Activated naive CD8-positive, alpha-beta T cell treated with anti-CD3 and anti-CD28 coated beads, Interleukin-2, amount 50 U/mL, for 24 hours (primary cell): Measurements from ENCODE around the gene PGPEP1.

Experiments used
- ATAC-seq: fragments of 150-1000 bp; cut with Tn5 transposase; one replicate; pipeline ENCODE4 v1.10.0; 2021
- DNase-seq: peaks from one replicate; pipeline ENCODE4 v3.0.0; 2021
- H3K27ac Mint-ChIP-seq: one replicate; pipeline ENCODE4 v1.8.0; 2021; ENCODE audit warnings: mild to moderate bottlenecking, mixed read lengths
- H3K27me3 Mint-ChIP-seq: one replicate; pipeline ENCODE4 v1.8.0; 2021; ENCODE audit warnings: mixed read lengths
- H3K36me3 Mint-ChIP-seq: one replicate; pipeline ENCODE4 v1.8.0; 2021; ENCODE audit warnings: low read depth, mixed read lengths
- H3K4me1 Mint-ChIP-seq: one replicate; pipeline ENCODE4 v1.8.0; 2021; ENCODE audit warnings: mixed read lengths
- H3K4me3 Mint-ChIP-seq: one replicate; pipeline ENCODE4 v1.8.0; 2021; ENCODE audit warnings: mild to moderate bottlenecking, moderate library complexity, mixed read lengths
- H3K9me3 Mint-ChIP-seq: one replicate; pipeline ENCODE4 v1.8.0; 2021; ENCODE audit warnings: mixed read lengths

The PGPEP1 gene

DNA sequence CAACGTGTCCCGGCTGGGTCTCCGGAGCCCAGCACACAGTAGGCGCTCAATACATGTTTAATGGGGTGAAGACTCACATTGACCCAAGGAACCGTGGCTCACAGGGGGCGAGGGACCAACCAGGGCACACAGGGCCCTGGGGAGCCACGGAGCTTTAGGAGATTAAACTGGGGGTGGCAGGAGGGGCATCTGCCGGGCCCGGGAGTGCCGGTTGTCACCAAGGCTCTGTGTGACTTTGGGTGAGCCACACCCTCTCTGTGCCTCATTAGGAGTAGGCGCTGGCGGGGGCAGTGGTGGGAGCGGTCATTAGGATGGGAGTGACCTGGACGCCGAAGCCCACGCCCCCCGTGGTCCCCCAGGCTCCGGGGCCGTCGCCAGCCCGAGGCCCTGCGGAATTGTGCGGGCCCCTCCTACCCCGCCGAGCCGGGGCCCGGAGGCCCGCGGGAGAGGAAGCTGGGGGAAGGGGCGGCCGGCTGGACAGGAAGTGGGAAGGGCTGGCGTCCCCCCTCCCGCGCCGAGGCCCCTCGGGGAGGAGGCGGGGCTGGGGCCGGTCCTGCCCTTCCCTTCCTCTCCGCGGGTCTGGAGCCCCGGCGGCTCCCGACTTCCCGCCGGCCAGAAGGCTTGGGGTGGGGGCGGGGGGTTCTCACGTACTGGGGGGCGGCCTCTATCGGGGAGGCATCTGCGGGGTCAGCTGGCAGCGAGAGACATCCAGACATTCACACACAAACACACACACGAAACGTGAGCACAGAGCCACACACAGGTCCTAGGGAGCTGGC, 77.0 kb downstream of the PGPEP1 start:
- H3K4me1 Mint-ChIP-seq: peaks cover 67% of the 10 kb centered on the region

DNA sequence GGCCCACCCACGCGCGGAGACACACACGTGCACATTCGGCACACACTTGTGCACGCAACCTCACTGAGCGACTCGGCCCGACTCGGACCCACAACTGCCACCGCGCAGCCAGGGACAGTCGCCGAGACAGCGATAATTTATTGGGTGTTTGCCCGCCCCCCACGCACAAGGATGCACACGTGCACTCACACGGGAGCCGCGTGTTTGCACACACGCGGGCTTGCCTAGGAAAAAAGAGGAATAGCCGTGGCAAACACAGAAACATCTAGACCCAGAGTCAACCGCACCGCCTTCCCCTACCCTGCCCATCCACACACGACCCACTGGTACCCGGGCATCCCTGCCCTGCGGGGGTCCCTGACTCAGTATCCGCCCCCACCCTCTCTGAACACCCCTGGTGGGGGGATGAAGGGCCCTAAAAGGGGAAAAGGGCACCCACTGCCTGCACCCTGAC, 77.7 kb downstream of the PGPEP1 start:
- DNase-seq (peak; percentile 49), ATAC-seq (no peak)
- Mint-ChIP-seq H3K4me3 (peak overlapping the region; percentile 92), H3K4me1 (peaks cover 73% of the 10 kb centered on the region), H3K36me3 (peaks cover 6% of the 10 kb centered on the region), H3K9me3 (no peaks in the 10 kb centered on the region), H3K27me3 (peaks cover 30% of the 10 kb centered on the region), H3K27ac (peak overlapping the region; percentile 80)

More for the DNA sequence above, 77.0 kb downstream of the PGPEP1 start:
- peaks cover 30% of the 10 kb centered on the region for H3K27me3 Mint-ChIP-seq
- DNase-seq: no peak
- ATAC-seq: no peak
- peaks cover 6% of the 10 kb centered on the region for H3K36me3 Mint-ChIP-seq
- H3K4me3 Mint-ChIP-seq: peak overlapping the region; percentile 92
- no peaks in the 10 kb centered on the region for H3K9me3 Mint-ChIP-seq
- peak overlapping the region; percentile 79 for H3K27ac Mint-ChIP-seq

DNA sequence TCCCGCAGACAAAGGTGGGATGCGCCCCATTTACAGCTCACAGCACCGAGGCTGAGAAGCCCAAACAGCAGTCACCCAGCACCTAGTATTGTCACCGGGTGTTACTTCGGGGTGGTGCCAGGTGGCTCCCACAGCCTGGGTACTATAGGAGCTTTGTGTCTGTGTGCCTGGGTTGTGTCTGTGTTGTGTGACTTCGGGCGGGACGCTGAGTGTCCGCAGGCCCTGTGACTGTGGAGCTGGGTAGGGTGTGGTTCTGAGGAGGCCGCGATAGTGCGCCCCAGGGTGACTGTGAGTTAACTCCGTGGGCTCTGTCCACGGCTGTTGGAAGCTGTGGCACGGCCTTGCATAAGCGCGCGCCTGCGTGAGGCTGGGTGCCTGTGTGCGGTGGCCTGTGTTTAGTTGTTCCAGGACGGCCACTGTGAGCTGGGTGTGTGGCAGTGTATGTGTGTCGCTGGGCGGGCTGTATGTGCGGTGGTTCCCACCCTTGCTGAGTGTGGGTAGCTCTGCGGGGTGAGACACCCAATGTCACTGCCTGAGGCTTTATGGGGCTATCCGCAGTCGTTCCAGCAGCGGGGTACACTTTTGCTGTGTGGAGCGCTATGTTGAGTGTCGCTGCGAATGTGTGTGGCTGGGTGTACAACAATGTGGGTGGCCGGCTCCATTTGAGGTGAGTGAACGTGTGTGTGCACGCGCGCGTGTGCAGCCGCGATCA, 78.2 kb downstream of the PGPEP1 start:
- ATAC-seq (peak; percentile 15), DNase-seq (no peak)
- Mint-ChIP-seq H3K36me3 (peaks cover 6% of the 10 kb centered on the region), H3K27me3 (peaks cover 30% of the 10 kb centered on the region), H3K9me3 (no peaks in the 10 kb centered on the region), H3K4me3 (peak overlapping the region; percentile 92), H3K4me1 (peaks cover 78% of the 10 kb centered on the region), H3K27ac (peak overlapping the region; percentile 80)

- H3K36me3 Mint-ChIP-seq: peaks cover 6% of the 10 kb centered on the region
- ATAC-seq: peak; percentile 25
- H3K27me3 Mint-ChIP-seq: peaks cover 27% of the 10 kb centered on the region
- peak within 1 kb of the TSS; percentile 80 for H3K27ac Mint-ChIP-seq
- DNase-seq: peak; percentile 78
- no peaks in the 10 kb centered on the region for H3K9me3 Mint-ChIP-seq
- peaks cover 80% of the 10 kb centered on the region for H3K4me1 Mint-ChIP-seq
- peak within 1 kb of the TSS; percentile 92 for H3K4me3 Mint-ChIP-seq
Measured at GRCh38 chr19:18419195-18419698, 78.8 kb downstream of the PGPEP1 start, which contains the start of gene SSBP4. SSBP4 (plus strand) TSS chr19:18419398; CDS start chr19:18419649, 251 bp downstream.
